NOMO-1 treated with dmso at 0.1 percent for 144 hours (cell line): ENCODE results near the gene STK17B.
A peak's percentile ranks its signal among the peaks of the same experiment; 100 is the strongest.
"Not testable (repeated sequence)": the region's sequence is repeated elsewhere in the genome, so short reads cannot be mapped to it uniquely, and the experiment has no call there.

Source experiments
- DNase-seq: peaks from one replicate; lab custom pipeline; 2025; ENCODE audit not compliant: unreplicated experiment; lab: John Stamatoyannopoulos, UW

STK17B gene

GRCh38 chr2:196113061-196113974 lies 58.1 kb downstream of the STK17B start:
- DNase-seq = no peak

DNA sequence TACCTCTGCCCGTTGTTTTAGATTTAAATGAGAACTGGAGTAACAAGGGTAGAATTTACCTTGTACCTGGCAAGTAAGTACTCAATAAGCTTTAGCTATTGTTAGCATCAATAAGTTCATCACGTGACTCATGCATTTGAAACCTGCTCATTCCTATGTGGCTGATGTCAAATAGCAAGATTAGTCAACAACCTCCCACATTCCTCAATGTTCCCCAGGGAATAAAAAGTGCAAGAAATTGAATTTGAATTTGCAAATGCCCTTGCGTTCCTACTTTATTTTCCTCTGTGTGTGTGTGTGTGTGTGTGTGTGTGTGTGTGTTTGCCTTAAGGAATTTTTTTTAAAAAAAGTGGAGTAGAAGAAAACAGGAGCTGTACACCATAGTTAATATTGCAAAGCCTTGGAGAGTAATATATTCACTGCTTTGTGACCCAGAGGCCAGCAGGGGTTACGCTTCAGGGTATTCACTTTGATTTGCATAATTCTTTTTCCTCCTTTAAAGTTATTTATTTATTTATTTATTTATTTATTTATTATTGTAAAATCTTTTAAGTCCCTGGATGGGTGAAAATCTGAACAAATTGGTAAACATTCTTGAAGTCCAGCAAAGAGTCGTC lies 58.9 kb downstream of the STK17B start:
- no peak for DNase-seq

GRCh38 chr2:196108604-196109003 lies 62.8 kb downstream of the STK17B start:
- no peak for DNase-seq

DNA sequence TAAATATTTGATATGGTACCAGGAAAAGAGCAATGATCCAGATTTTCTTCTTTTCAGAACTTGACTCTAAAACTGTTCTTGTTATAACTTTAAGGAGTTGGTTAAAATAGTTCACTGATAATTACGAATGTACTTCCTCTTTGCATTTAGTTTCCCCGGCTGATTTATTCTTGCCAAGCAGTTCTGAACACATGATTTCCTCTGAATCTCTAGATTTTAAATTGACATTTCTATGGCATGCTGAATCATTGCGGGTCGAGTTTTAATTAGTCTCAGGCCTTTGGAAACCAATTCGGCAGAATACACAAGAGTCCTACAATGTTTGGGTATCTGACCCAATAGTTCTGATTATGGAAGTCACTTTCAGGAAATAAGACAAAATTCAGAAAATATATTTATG lies 65.4 kb downstream of the STK17B start:
- peak; percentile 79 for DNase-seq

- no peak for DNase-seq
These were observed 67.3 kb downstream of the STK17B start for GRCh38 chr2:196104066-196104465.

- no peak for DNase-seq
These were observed 67.8 kb downstream of the STK17B start for GRCh38 chr2:196103626-196104025.

DNA sequence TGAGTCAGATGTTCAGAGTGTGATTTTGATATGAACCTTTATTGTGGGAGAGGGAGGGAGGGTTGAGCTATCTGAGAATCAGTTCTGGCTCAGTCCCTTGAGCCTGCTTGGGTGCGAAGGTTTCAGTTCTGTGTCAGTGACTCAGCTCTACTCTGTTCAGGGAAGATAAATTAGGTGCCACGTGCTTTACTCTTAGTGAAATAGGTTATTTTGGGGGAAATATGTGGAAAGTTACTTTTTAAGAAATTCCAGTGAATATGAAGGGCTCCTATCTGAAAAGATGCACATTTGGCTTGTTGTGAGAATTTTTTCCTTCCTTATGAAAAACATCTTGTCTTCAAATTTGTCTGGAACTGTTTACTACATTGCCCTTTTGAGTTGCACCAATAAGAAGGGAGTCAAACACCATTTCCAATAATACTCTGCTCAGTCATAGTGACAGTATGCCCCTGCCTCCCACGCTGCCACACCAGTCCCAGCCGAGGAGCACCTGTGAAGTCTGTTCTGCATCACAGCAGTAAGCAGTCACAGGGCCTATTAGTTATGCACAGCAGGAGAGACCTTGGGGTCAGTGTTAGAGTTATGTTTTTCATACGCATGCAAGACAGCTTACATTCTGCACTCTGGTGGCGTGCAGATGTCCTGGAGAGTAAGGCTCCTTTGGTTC lies 69.9 kb downstream of the STK17B start:
- no peak for DNase-seq

- no peak for DNase-seq
These were observed 71.5 kb downstream of the STK17B start for GRCh38 chr2:196099916-196100315.

- DNase-seq = no peak
These were observed 73.3 kb downstream of the STK17B start for GRCh38 chr2:196097864-196098660.

DNA sequence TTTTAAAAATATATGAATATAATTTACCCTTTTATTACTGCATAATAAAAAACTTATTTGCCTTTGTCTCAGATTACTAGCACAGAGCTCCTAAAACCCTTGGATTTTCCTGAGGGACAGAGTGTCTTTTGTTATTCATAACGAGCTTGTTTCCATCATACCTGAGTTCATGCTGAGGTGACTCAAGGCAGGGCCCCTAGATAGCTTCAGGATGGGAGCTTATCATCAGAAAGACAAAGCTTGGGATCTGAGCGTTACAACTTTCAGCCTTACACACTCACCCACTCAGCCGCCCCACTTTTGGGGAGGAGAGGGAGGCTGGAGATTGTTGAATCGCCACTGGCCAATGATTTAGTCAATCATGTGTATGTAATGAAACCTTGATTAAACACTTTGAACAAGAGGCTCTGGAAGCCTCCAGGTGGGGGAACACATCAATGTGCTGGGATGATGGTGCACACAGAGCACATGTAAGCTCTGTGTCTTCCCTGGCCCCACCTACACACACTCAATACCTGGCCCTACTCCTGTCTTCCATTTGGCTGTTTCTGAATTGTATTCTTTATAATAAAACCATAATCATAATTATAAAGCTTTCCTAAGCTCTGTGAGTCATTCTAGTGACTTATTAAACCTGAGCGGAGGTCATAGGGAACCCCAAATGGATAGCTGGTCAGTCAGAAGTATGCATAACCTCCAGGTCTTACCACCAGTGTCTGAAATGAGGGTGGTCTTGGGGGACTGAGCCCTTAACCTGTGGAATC lies 74.2 kb downstream of the STK17B start:
- DNase-seq = no peak

DNA sequence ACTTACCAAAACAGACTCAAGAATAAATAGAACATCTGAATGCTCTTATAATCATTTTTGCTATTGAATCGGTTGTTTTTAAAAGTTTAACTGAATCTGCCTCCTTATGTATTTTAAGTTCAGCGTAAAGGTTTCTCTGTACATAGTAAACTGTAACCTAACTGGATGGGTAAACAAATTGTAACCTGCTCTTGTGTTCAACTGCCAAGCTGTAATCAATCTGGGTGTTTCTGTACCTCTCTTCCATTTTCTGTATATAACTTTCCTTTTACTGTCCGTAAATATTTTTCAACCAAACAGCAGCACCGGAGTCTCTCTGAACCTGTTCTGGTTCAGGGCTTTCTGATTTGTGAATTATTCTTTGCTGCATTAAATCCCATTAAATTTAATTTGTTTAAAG lies 75.1 kb downstream of the STK17B start:
- no peak for DNase-seq

- DNase-seq = not testable (repeated sequence)
These were observed 81.9 kb downstream of the STK17B start for GRCh38 chr2:196089448-196089847.

GRCh38 chr2:196088203-196088602 lies 83.2 kb downstream of the STK17B start:
- no peak for DNase-seq

GRCh38 chr2:196086517-196087368 lies 84.6 kb downstream of the STK17B start:
- DNase-seq = no peak

DNA sequence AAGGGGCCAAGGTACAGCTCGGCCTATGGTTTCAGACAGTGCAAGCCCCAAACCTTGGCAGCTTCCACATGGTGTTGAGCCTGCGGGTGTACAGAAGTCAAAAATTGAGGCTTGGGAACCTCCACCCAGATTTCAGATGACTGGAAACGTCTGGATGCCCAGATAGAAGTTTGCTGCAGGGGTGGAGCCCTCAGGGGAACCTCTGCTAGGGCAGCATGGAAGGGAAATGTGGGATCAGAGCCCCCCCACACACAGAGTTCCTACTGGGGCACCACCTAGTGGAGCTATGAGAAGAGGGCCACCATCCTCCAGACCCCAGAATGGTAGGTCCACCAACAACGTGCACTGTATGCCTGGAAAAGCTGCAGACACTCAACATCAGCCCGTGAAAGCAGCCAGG lies 87.8 kb downstream of the STK17B start:
- no peak for DNase-seq
